HG02840 (cell line): ENCODE data around the gene GTPBP6.
"Not testable (repeated sequence)": the region's sequence is repeated elsewhere in the genome, so short reads cannot be mapped to it uniquely, and the experiment has no call there.

Source experiments
- ATAC-seq: cut with Tn5 transposase; IDR thresholded peaks from one replicate; pipeline ENCODE4 v1.9.1; 2021; ENCODE audit warnings: mild to moderate bottlenecking, moderate library complexity, moderate number of reproducible peaks; ENCODE audit not compliant: unreplicated experiment, low FRiP score

The GTPBP6 gene

DNA sequence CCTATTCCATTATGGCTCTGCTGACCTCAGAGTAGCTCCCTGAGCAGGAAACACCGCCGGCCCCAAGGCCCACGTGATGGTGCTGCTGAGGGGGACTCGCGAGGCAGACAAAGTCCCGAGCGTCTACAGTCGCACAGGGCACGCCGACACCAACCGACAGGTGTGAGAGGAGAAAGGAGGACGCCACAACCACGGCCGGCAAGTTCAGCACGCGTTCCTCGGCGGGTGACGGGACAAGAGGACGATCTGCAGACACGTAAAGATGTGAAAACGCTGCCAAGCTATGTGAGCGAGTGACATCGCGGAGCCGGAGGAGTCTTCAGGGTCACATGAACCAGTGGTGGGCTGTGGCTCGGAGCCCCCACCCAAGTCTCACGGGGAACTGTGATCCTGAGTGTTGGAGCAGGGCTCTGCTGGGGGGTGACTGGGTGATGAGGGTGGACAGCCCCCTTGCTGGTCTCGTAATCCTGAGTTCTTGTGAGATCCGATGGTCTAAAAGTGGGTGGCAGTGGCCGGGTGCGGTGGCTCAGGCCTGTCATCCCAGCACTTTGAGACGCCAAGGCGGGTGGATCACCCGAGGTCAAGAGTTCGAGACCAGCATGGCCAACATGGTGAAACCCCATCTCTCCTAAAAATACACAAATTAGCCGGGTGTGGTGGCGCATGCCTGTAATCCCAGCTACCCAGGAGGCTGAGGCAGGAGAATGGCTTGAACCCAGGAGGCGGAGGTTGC is 34.2 kb upstream of the GTPBP6 start:
- no peak for ATAC-seq

DNA sequence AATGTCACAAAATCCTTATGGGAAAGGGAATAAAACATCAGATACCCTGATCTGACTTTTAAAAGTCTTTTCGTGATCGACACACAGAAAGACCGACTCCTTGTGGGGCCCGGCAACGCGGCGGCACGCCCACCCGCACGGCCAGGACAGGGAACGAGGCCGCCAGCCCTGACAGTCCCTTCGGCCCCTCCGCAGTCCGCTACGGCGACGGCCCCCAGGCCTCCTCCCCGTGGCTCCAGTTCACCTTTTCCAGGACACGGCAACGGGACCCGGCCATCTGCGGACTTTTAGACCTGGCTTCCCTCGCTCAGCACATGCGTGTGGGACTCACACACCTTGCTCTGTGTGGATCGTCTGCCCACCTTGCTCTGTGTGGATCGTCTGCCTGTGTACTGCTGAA is 33.6 kb upstream of the GTPBP6 start:
- ATAC-seq = no peak

DNA sequence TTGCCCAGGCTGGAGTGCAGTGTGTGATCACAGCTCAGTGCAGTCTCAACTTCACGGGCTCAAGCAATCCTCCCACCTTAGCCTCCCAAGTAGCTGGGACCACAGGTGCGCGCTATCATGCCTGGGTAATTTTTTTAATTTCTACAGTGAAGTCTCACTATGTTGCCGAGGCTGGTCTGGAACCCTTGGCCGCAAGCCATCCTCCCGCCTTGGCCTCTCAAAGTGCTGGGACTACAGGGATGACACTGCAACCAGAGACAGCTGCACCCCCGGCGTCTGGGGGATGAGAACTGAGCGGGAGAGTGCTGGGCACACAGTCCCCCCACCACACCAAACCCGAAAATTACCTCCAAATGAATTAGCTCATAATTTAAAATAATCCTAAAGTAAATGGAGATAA is 33.1 kb upstream of the GTPBP6 start:
- ATAC-seq = no peak

GRCh38 chrX:351324-351641 is 32.7 kb upstream of the GTPBP6 start:
- not testable (repeated sequence) for ATAC-seq

DNA sequence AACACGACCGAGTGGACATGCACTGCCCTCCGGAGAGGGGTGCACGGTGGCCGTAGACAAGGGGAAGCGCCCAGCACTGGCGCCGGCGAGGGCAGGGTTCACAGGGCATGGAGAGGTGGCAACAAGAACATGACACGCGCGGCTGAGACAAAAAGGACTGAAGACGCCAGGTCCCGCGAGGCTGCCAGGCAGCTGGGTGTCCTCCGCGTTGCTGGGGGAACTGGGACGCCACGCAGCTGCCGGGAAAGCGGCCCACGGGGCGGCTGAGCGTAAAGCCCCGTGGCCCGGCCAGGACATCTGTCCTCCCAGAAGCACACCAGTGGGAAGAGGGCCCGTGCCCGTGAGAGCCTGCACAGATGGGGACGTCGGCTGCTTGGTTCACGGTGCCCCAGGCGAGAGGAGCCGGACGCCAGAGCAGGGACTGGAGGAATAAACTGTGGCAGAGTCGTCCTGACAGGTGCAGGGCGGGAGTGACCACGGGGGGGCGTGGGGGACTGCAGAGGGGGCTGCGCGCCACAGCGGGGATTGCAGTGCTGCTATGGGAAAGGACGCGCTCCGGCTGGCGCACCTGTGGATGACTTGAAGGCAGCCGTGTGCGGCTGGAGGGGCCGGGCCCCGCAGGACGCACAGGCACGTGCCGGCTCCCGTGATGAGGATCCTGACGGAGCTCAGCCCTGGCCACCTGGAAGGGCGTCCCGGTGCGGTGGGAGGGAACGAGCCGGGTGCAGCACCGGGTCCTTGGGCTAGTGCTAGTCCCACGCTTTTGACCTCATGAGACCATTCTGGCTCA is 32.1 kb upstream of the GTPBP6 start:
- no peak for ATAC-seq

DNA sequence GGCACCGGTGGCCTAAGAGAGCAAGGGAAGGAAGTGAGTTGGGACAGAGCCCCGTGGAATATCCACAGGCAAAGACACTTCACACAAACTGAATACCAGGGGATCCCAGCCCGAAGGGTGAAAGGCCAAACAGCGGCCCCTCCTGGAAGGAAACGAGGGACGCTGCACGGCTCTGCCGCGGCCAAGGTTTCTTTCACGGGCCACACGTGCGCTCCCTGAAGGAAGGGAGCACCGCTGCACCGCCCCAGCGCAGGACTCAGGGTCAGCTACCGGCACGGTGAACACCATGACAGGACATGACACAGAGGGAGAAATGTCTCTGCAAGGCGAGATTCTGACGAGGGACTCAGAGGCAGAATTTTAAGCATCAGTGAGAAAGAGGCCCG is 31.5 kb upstream of the GTPBP6 start:
- no peak for ATAC-seq

DNA sequence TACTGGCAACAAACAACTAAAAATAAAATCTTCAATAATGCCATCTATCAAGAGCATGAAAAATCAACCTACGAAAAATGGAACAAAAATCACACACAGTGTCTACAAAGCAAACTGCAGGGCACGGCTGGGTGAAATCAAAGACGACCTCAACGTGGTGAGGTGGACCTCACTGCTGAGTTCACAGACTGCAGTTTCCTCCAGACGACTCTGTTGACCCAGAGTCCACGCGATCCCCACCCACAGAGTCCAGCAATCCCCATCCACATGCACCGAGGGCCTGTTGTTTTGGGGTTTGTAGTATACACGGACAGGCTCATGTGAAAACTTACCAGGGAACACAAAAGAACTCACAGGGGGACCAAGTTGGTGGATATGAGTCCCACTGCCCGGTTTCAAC is 31.1 kb upstream of the GTPBP6 start:
- ATAC-seq = no peak

GRCh38 chrX:349196-349595 is 30.6 kb upstream of the GTPBP6 start:
- no peak for ATAC-seq

DNA sequence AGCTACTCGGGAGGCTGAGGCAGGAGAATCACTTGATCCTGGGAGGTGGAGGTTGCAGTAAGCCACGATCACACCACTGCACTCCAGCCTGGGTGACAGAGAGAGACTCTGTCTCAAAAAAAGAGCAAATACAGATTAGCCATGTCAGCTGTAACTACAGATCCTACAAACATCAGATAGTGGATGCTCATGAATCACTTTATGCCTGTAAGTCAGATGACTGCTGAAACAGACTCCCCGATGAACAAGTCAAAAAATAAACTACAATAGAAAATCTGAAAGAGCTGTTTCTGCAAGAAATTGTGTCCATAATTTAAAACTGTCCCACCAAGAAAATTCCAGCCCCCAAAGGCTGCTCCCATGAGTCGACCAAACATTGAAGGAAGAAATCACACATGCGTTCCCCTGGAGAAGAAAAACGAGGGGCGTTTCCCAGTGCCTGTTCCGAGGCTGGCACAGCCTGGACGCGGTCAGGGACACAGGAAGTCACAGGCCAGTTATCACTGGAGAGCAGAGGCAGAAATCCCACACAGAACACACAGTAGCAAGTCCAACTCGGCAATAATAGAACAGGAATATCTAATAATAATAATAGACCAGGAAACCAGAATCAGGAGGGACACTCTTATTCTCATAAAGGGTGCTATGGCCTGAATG is 30.0 kb upstream of the GTPBP6 start:
- no peak for ATAC-seq

GRCh38 chrX:347351-348117 is 28.9 kb upstream of the GTPBP6 start:
- no peak for ATAC-seq

- ATAC-seq = no peak
Measured at GRCh38 chrX:346034-346813, 27.6 kb upstream of the GTPBP6 start.

- no peak for ATAC-seq
Measured at GRCh38 chrX:345020-345925, 26.7 kb upstream of the GTPBP6 start.

DNA sequence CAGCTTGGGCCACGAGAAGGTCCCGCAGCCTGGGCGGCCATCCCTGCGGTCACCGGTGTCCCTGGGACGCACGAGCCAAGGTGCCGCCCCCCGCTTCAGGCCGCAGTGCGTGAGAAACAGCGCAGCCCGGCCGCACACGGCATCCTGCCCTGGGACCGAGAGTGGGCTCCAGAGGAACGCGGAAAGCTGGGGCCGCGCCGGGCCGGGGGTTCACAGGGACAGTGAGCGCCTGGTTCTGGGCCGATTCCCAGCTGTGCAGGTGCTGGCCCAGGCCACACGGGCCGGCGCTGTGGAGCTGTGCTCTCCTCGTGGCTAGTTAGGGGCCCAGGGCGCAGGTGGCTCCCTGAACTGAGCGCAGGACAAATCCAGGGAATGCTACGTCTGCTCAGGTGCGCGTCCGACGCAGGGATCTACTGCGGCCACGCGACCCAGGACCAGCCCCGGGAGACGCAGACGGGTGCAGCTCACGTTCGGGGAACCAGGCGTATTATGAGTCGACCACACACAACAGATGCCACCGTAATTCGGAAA is 25.8 kb upstream of the GTPBP6 start:
- ATAC-seq = no peak

DNA sequence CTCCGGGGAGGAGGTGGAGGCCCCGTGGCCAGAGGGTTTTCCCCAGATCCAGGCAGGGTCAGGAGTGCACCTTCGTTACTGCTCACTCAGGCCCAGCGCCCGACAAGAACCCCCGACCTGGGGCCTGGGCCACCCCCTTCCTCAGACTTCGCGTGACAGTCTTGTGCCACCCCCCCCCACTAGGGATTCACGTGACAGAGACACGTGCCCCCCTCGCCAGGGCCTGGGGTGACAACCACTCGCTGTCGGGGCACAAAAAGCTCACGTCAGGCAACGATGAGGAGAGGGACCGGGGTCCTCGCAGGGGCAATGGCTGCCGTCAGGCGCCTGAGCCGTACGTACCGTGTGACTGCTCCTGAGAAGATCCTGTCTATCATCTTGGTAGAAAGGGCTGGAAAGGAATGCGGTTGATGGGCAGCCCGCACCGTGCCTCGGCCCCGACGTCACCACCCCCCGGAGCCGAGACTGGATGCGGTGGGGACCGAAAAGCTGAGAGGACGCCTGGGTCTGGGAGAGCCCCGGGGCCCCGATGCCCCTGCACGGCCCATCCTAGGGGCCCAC is 23.0 kb upstream of the GTPBP6 start:
- ATAC-seq = no peak

DNA sequence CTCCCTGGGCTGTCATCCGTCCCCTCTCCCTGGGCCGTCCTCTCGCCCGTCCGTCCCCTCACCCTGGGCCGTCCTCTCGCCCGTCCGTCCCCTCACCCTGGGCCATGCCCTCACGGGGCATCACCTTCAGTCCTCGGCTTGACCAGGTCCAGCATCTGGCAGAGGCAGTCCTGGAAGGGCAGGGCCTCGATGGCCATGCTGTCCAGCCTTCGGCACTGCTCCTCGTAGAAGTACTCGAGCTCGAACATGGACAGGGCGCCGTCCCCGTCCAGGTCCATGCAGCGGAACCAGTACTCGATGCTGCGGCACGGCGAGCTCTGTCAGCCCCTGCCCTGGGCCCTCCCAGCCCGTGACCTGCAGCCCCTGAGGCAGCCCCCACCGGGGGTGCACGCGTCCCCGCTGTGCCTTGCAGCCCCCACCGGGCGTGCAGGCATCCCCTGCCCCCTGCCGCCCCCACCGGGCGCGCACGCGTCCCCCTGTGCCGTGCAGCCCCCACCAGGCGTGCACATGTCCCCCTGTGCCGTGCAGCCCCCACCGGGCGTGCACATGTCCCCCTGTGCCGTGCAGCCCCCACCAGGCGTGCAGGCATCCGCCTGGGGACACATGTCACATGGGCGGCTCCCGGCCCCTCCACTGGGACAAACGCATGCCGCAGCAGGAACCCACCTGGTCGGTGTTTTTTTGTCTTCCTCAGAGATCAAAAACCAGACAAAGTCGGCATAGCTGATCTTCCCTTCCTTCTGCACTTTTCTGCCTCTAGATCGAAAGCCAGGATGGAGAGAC is 22.2 kb upstream of the GTPBP6 start:
- ATAC-seq = no peak

DNA sequence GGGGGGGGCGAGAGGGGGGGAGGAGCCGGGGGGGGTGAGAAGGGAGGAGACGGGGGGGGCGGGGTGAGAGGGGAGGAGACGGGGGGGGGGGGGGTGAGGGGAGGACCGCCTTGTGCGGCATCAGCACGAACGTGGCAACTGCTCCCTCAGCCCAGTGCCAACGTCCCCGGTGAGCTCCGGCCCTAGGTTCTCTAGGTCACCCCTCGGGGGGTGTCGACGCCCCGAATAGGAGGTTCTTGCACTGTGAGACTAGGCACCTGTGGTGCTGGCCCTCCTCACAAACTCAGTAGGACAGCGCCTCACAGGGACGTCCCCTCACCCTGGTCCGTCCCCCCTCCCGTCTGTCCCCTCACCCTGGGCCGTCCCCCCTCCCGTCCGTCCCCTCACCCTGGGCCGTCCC is 21.5 kb upstream of the GTPBP6 start:
- no peak for ATAC-seq

DNA sequence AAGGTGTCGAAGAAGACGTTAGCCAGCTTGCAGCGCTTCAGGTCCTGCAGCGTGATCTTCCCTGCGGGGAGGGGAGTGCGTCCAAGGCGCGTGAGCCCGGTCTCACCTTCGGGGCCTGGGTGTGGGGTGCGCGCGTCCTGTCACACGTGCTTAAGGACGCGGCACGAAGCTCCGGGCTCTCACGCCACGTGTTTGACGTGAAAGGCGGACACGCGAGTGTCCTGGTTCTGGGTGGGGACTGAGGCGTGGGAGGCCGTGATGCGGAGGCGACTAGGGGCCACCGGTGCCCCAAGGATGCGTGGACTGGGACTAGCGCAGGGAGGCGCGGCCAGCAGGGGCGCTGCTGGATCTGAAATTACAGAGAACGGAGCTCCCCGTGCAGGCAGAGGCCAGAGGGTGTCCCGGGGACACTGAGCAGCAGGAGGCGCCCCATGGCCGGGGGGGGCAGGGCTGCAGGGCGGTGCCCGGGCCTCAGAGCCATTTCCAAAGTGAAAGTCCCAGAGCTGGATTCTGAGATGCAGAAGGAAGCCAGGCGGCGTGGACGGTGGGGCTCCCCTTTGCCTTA is 20.3 kb upstream of the GTPBP6 start:
- ATAC-seq = no peak
